Esophagus squamous epithelium (tissue), 4 donors: ENCODE results near the gene NR0B2.

ENCODE experiments used
- CTCF ChIP-seq, 6 experiments: fragments of 450-650 bp in 4 of 6; fragments of 200-600 bp in 2 of 6; sonication (generic) in 2 of 6; IDR thresholded peaks; one replicate each; pipeline ENCODE4 v1.5.1; 2016 to 2019; ENCODE audit warnings: antibody characterized with exemption in 6 of 6, mild to moderate bottlenecking in 4 of 6, moderate library complexity in 4 of 6
- POLR2A ChIP-seq, 4 donors: fragments of 450-650 bp; IDR thresholded peaks; one replicate each; pipeline ENCODE4 v1.6.1; 2017; ENCODE audit warnings: antibody characterized with exemption in 4 of 4, mild to moderate bottlenecking in 4 of 4, moderate library complexity in 3 of 4

- no peak for TF ChIP-seq CTCF (IDR thresholded peaks at IDR 0.05)
- no peak for TF ChIP-seq POLR2A (IDR thresholded peaks at IDR 0.05)
These were observed 35.6 kb upstream of the NR0B2 start for GRCh38 chr1:26949266-26949925.
